Glutamatergic neuron (in vitro differentiated cells): ENCODE data around the gene PPP1R12B. TPM values are rescaled to one million over a fixed set of nuclear protein-coding genes. Genes with fewer than 3 reads are reported as not detected.
A peak's percentile ranks its signal among the peaks of the same experiment; 100 is the strongest.
"Not testable (repeated sequence)": the region's sequence is repeated elsewhere in the genome, so short reads cannot be mapped to it uniquely, and the experiment has no call there.

Experiments
- DNase-seq: peaks from one replicate; pipeline ENCODE4 v3.0.0; 2022
- H3K27ac Mint-ChIP-seq: one replicate; pipeline ENCODE4 v1.8.0; 2020; ENCODE audit warnings: mild to moderate bottlenecking, mixed read lengths, inconsistent platforms; ENCODE audit not compliant: unreplicated experiment
- H3K27me3 Mint-ChIP-seq: one replicate; pipeline ENCODE4 v1.8.0; 2020; ENCODE audit warnings: mild to moderate bottlenecking, moderate library complexity, mixed read lengths, inconsistent platforms; ENCODE audit not compliant: unreplicated experiment
- H3K36me3 Mint-ChIP-seq: one replicate; pipeline ENCODE4 v1.8.0; 2020; ENCODE audit warnings: mild to moderate bottlenecking, mixed read lengths, inconsistent platforms; ENCODE audit not compliant: unreplicated experiment
- H3K4me1 Mint-ChIP-seq: one replicate; pipeline ENCODE4 v1.8.0; 2020; ENCODE audit warnings: mild to moderate bottlenecking, low read depth, mixed read lengths, inconsistent platforms; ENCODE audit not compliant: unreplicated experiment
- H3K4me3 Mint-ChIP-seq: one replicate; pipeline ENCODE4 v1.8.0; 2020; ENCODE audit warnings: mild to moderate bottlenecking, mixed read lengths, inconsistent platforms; ENCODE audit not compliant: unreplicated experiment
- H3K9me3 Mint-ChIP-seq: one replicate; pipeline ENCODE4 v1.8.0; 2020; ENCODE audit warnings: mild to moderate bottlenecking, moderate library complexity, mixed read lengths, inconsistent platforms; ENCODE audit not compliant: unreplicated experiment
- total RNA-seq: library from RNA; stranded (reverse); fragmentation: NEBNext Ultra II Directional; extraction: Animal tissue kit (Norgen Biotek cat#: 25700); gene quantifications from one replicate; pipeline ENCODE4 v1.2.1, GENCODE V29; 2021; ENCODE audit not compliant: unreplicated experiment
- TF ChIP-seq, protein P1 (sequence below): fragments of 200-600 bp; sonication (generic); IDR thresholded peaks from one replicate; pipeline ENCODE4 v1.5.0; 2021; ENCODE audit not compliant: partially characterized antibody, unreplicated experiment

PPP1R12B gene
- total RNA-seq, 1 donor from 2014 or later: 37.3 TPM

DNA sequence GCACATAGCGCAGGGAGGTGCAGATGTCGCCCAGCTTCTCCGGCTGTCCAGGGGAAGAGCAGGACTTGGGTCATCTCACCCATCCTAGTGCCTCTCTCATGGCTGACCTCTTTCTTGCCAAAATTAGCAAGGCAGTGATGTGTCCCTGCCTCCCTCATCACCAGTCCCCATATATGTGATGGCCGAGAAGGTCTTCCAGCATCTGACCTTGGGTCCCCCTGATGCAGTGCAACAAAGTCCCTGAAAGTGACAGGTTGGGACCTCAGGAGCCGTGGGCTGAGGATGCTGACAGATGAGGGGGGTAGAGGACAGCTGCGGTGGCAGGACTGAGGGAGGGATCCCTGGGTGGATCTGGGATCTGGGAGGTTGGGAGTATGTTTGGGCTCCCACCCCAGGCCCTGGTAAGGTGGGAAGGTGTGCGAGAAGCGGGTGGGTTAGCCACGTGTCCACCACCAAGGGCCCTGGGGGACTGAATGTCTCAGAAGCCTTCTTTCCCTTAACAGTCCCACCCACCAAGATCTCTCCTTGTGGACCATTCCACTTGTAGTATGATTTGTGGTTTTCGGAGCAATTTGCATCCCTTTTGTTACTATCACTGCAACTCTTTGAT lies 252.0 kb downstream of the PPP1R12B start:
- peaks cover 7% of the 10 kb centered on the region for H3K27me3 Mint-ChIP-seq

GRCh38 chr1:202603435-202603834 lies 254.9 kb downstream of the PPP1R12B start:
- TF ChIP-seq, protein P1, sequence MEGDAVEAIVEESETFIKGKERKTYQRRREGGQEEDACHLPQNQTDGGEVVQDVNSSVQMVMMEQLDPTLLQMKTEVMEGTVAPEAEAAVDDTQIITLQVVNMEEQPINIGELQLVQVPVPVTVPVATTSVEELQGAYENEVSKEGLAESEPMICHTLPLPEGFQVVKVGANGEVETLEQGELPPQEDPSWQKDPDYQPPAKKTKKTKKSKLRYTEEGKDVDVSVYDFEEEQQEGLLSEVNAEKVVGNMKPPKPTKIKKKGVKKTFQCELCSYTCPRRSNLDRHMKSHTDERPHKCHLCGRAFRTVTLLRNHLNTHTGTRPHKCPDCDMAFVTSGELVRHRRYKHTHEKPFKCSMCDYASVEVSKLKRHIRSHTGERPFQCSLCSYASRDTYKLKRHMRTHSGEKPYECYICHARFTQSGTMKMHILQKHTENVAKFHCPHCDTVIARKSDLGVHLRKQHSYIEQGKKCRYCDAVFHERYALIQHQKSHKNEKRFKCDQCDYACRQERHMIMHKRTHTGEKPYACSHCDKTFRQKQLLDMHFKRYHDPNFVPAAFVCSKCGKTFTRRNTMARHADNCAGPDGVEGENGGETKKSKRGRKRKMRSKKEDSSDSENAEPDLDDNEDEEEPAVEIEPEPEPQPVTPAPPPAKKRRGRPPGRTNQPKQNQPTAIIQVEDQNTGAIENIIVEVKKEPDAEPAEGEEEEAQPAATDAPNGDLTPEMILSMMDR: no peak
- Mint-ChIP-seq H3K4me1 (no peaks in the 10 kb centered on the region), H3K27me3 (peaks cover 6% of the 10 kb centered on the region), H3K9me3 (peaks cover 3% of the 10 kb centered on the region), H3K4me3 (no peak overlapping the region), H3K27ac (no peak overlapping the region), H3K36me3 (no peaks in the 10 kb centered on the region)
- DNase-seq: no peak

More for the DNA sequence above, 252.0 kb downstream of the PPP1R12B start:
- H3K4me3 Mint-ChIP-seq: no peak overlapping the region
- H3K27ac Mint-ChIP-seq: peak overlapping the region; percentile 35
- no peak for DNase-seq
- H3K9me3 Mint-ChIP-seq: peaks cover 2% of the 10 kb centered on the region
- TF ChIP-seq, protein P1: no peak
- no peaks in the 10 kb centered on the region for H3K36me3 Mint-ChIP-seq
- peaks cover 2% of the 10 kb centered on the region for H3K4me1 Mint-ChIP-seq

DNA sequence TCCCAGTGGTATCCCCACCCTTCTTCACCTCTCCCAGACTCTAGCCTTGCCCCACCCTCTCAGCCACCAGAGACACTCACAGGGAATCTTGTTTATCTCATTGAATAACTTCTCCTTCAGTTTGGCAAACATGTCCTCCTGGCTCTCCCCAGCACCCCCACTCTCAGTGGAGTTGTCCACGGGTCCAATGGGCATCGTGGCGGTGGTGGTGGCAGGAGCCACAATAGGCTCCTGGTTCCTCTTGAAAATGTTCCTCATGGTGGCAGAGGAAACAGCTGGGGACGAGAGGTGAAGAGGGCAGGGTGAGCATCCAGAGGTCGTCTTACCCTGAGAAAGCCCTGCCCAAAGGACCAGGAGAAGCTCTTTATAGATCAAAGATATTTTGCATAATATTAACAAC lies 257.0 kb downstream of the PPP1R12B start:
- no peak for DNase-seq
- Mint-ChIP-seq H3K36me3 (no peaks in the 10 kb centered on the region), H3K4me1 (no peaks in the 10 kb centered on the region), H3K4me3 (no peak overlapping the region), H3K27me3 (peaks cover 6% of the 10 kb centered on the region), H3K27ac (no peak overlapping the region), H3K9me3 (peaks cover 3% of the 10 kb centered on the region)
- TF ChIP-seq, protein P1: no peak

GRCh38 chr1:202612036-202612435 lies 263.5 kb downstream of the PPP1R12B start:
- not testable (repeated sequence) for H3K4me3 Mint-ChIP-seq, H3K4me1 Mint-ChIP-seq, H3K27ac Mint-ChIP-seq, H3K9me3 Mint-ChIP-seq, H3K36me3 Mint-ChIP-seq, DNase-seq, H3K27me3 Mint-ChIP-seq

DNA sequence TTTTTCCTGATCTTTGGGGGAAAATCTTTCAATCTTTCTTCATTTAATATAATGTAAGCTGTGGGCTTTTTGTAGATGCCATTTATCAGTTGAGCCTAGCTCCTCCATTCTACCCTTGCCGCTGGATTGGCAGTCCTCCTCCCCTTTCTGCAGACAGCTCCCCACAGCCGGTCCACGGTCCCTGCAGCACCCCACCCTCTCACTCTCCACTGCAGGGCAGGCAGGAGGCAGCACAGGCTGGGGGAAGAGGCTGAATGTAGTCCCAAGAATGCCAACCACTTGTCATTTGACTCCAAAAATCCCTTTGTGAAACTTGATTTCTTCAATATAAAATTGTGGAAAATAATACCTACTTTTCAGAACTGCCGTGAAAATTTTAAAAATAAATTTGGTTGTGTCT lies 265.1 kb downstream of the PPP1R12B start:
- H3K27ac Mint-ChIP-seq: no peak overlapping the region
- TF ChIP-seq, protein P1: no peak
- H3K27me3 Mint-ChIP-seq: peaks cover 2% of the 10 kb centered on the region

GRCh38 chr1:202614363-202615207 lies 266.1 kb downstream of the PPP1R12B start:
- not testable (repeated sequence) for H3K4me1 Mint-ChIP-seq, DNase-seq, H3K36me3 Mint-ChIP-seq, H3K27me3 Mint-ChIP-seq, H3K27ac Mint-ChIP-seq, H3K4me3 Mint-ChIP-seq, H3K9me3 Mint-ChIP-seq

More for the DNA sequence above, 265.1 kb downstream of the PPP1R12B start:
- Mint-ChIP-seq H3K4me1 (no peaks in the 10 kb centered on the region), H3K4me3 (no peak overlapping the region), H3K36me3 (peaks cover 5% of the 10 kb centered on the region), H3K9me3 (peaks cover 4% of the 10 kb centered on the region)
- DNase-seq: no peak

- not testable (repeated sequence) for H3K4me1 Mint-ChIP-seq, H3K27me3 Mint-ChIP-seq, DNase-seq, H3K4me3 Mint-ChIP-seq, H3K27ac Mint-ChIP-seq, H3K36me3 Mint-ChIP-seq, H3K9me3 Mint-ChIP-seq
These were observed 266.7 kb downstream of the PPP1R12B start for GRCh38 chr1:202615208-202615500.
